KG1 (cell line): ENCODE data around the gene BARX2.

Experiments
- DNase-seq: peaks from one replicate; lab custom pipeline; 2025; lab: John Stamatoyannopoulos, UW

The BARX2 gene

DNA sequence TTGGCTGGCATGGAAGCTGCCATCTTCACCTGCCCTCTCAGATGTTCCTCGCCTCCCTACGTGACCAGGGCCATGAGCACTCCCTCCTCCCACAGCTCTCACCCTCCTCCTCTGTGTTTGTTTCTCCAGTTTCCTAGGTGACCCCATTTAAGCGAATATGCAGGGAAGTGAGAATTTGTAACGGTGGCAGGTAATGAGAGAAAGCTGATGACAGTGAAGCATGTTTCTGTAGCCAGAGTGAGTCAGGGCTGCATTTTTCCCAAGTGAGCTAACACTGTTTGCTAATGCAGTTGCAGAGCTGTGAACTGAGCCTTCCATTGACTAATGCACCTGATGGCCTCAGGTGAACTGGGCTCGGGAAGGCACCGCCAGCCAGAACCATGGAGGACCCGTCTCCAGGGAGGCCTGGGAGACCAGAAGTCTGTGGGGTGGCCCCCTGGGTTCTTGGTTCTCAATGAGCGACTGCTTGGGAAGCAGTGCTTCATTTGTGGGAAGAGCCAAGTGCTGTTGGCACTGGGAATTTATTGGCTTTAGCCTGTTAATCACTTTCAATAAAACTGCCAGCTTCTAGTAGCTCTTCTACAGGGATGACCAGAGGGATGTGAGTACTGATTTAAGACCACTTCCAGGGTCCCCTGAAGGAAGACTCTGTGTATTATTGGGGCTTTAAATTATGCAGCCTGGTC, 64.5 kb downstream of the BARX2 start:
- DNase-seq, result no peak

DNA sequence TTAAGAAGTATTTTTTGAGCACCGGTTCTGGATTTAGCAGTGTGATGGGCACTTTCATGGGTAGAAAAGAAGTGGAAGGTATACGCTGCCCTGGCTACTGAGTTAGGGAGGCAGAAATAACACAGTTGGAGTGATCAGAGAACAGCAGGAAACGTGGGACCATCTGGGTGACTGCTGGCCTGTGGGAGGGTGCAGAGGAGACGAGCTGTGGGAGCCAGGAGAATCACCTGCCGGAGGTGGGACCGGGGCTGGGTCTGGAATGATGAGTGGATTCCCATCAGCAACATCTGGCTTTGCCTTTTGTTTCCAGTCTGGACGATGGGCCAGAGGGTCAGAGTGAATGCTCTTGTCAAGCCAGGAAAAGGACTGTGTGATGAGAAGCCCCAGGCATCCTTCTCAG, 66.5 kb downstream of the BARX2 start:
- no peak for DNase-seq

DNA sequence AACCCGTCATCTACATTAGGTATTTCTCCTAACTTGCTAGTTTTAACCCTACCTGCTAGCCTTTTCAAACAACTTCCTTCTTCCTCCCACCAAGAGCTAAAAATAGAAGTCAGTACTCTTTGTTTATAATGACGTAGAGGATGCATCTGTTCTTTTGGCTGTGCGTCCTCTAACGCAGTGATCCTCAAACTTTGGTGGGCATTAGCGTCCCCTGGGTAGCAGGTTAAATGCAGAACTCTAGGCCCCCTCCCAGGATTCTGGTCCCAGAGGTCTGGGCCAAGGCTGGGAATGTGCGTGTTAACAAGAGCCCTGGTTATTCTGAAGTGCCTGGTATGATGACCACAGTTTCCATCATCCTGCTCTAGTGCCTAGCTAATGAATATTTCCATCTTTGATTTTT, 67.6 kb downstream of the BARX2 start:
- DNase-seq, result no peak

DNA sequence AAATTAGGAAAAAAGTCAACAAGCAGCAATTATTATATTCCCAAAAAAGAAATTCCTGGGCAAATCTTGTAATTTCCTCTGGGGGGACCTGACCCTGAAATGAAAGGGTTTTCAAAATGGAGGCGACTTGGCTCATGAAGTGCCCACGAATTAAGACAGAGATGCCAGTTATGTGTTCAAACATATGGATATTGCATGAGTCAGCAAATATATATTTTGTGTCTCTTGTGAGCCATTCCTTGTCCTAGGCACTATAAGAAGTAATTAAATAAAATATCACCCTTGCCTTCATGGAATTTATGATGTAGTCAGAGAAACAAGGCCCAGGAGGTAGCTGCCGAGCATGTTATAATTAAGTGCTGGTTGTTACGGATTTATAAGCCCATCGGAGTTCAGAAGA, 68.6 kb downstream of the BARX2 start:
- DNase-seq, result no peak

DNA sequence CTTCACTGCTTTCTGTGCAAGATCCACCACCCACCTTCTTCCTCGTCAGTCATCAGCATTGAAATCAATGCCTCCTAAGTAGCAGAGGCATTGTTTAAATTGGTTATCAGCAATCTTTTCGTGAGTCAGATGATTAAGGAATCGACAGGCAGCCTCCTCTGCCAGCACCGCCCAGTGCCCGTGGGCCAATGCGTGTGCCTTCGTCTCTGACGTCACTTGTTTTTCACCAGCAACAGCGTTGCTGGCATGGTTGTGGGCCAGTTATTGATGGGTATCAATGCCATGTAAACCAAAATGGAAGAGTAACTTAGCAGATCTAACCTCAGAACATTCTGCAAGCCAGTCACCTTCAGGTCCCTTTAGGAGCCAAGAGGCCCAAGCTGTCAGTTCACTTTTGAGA, 69.6 kb downstream of the BARX2 start:
- DNase-seq, result no peak

DNA sequence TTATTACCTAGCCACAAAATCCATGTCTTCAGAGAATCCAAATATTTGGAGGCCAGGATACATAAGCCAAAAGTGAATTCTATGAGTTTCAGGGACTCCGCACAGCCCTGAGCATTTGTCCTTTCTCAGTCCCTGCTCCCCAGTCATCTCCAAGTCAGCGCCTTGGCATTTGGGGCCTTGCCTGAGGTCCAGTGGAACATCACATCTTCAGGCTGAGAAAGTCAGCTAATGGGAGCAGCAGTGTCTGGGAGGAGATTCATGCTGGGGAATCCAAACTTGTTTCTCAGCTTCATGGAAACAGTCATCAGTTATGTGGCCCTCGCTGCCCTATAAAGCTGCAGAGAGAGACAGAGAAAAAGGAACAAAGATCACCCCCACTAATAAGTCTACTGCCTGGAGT, 70.9 kb downstream of the BARX2 start:
- no peak for DNase-seq

DNA sequence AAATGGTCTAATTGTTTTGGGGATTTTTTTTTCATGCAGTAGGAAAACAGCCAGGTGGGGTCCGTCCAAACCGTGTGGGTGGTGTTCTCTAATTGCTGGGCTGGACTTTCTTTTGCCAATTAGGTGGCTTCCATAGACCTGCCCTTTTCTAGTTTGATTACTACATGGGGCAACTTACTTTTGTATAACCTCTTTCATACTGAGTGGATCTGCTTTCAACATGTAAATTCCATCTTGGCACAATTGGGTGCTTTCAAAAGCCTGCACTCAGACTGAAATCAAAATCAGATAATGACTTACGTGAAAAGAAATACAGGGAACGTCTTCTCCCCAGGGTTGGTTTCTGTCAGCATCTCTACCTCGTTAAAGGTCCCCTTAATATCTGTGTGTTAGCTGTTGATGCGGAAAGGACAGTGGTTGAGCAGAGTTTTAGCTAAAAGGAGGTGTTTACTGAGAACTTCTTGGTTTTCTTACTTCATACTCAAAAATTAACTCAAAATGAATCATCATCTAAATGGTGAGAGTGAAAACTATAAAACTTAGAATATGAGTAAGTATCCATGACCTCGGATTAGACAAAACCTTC, 72.1 kb downstream of the BARX2 start:
- DNase-seq, result no peak

DNA sequence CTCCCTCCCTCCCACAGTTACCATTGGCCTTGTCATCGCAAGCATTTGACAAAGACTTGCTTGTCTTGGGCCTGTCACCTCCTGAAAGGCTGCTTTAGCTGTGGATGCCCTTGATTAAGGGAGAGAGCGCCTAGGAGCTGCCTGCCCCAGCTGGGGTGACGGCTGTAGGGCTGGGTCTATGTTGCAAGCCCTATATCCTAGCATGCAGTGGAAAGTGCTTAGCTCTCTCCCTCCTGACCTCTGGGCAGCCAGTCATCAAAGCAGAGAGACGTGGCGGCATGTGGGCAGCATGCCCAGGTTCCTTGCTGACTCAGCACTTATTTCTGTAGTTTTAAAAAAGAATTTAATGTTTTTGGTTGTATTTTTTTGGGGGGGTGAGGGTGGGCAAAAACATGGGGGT, 75.9 kb downstream of the BARX2 start:
- DNase-seq, result no peak

DNA sequence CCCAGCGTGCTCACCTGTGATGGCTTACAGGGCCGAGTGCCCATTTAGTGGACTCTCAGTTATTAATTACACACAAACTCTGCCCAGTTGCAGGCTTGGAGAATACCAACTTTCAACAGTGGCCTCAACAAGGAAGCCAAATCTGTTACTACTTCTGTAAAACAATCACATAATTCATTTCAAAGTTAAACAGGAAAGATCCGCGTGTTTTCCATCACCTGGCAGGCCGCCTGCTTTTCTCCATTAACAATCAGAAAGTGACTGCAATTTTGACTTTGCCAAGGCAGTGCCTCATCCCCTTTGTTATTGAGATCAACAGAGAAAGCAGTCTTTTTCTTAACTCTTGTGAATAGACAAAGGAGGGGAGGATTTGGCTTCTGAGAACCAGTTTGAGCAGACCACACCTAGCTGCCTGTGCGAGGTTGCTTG, 77.7 kb downstream of the BARX2 start:
- DNase-seq, result no peak

DNA sequence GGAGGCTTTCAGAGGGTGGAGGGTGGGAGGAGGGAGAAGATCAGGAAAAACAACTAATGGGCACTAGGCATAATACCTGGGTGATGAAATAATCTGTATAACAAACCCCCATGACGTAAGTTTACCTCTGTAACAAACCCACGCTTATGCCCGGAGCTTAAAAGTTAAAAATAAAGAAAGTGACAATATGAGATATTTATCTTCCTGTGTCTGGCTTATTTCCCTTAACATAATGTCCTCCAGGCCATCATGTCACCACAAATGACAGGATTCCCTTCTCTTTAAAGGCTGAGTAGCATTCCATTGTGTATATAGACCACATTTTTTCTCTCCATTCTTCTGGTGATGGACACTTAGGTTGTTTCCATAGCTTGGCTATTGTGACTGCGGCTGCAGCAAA, 79.5 kb downstream of the BARX2 start:
- no peak for DNase-seq

DNA sequence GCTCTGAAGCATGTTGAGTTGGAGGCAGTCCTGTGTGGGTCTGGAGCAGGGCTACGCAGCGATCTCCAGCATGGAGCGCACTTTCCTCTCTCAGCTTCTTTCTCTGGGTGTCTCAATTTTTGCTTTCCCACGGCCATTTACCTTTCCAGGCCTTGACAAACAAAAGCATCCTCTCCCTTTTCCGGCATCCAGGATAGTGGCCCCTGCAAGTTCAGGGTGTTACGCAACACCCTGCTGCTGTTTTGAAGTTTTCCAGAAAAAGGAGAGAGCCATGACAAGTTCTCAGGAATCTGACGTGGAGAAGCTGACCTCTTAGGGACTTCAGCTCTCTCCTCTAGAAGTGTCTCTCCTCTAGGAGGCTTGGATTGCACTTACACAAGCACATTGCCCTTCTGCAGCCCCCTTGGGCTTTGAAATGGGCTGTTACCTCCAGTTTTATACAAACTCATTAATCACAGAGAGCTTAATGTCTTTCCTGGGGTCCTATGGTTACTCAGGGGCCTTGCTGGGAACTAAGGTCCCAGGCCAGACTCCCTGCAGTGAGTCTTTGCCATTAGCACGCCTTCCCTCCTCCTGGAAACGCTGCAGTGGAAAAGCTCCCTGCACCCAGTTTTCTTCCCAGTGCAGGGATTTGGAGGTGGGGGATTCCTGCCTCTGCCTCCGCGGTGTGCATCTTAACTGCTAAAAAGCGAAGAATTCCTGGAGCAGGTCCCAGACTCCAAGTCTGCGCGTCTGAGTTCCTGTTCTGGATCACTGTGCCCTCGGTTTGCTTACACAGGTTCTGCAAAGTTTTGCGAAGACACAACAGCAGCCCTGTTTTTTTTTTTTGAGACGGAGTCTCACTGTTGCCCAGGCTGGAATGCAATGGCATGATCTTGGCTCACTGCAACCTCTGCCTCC, 80.4 kb downstream of the BARX2 start:
- DNase-seq, result no peak

DNA sequence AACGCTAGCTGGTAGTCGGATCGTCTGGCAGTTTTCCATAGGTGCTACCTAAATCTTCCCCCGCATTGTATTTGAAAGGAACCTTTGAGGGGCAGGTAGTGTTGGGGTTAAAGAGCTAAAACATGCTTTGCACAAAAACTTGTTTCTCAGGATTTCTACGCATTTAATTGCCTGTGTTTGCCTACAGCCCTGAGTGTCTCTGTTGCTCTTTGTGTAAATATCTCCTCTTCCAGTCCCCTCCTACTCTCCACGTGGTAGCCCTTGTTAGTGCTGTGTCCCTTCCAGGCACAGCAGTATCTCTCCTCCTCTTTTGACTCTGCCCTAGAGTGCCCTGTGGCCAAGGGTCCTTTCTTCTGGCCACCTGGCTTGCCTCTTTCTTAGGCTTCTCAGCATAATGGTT, 81.7 kb downstream of the BARX2 start:
- no peak for DNase-seq

DNA sequence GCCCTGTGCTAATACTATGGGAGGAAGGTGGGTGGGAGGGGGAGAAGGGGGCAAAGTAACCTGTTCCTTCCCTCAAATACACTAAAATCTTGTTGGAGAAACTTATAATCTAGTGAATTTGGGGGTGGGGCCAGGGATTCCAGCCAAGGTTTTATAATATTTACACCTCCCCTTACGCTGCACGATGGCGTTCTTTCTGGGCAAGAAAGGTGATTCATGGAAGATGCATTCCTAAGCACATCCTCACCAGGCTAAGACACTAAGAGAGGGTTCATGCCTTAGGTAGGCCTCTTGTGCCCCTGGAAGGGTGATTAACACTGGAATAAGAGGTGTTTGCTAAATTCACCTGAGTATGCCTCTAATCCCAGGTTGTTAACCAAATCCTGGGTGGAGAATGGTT, 82.6 kb downstream of the BARX2 start:
- no peak for DNase-seq

DNA sequence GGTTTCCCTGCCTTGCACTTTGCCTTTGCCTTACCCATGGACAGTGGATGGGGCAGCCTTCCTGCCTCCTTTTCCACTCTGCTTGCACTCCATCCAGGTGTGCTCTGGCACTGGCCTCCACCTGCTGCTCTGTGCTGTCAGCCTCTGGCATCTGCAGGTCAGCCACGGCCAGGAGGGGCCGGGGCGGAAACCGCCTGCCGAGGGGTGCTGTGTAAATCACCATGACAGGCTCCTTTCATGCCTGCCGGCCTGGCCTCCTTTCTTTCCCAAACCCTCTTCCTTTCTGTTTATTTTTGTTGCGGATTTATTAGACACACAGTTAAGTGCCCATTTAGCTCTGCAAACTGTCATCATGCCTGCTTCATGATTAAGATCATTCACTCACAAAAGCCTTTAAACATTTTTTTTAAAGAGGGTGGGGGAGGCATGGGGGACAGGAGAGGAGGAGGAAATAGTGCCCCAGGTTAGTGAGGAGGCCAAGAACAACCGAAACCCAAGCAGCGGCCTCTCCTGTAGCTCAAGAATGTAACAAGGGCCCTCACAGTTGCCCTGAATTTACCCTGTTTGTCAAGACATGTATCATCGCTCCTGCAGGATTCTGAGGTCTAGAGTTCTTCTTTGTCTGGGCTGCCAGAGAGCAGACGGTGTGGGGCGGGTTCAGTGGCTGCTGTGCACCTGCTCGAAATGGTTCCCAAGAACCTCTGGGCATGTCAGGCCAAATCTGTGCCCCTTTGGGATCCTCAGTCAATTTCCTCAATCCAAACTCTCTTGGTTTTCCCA, 83.3 kb downstream of the BARX2 start:
- no peak for DNase-seq

DNA sequence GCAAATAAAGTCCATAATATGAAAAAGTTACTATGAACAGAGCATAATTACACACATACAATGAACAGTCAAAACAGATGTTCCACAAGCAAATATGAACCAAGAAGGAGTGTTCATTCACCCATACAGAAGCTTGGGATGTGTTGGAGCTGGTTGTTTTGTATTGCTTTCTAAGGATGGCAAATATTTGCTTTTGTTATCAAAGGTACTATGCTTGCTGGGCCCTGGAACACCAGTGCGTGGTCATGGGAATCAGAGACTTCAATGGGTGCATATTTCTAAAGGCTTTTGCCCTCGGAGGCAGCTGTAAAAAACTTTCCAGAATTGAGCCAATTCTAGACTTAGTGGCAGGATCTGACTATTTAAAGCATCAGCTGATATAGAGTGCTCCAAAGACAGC, 85.1 kb downstream of the BARX2 start:
- no peak for DNase-seq

DNA sequence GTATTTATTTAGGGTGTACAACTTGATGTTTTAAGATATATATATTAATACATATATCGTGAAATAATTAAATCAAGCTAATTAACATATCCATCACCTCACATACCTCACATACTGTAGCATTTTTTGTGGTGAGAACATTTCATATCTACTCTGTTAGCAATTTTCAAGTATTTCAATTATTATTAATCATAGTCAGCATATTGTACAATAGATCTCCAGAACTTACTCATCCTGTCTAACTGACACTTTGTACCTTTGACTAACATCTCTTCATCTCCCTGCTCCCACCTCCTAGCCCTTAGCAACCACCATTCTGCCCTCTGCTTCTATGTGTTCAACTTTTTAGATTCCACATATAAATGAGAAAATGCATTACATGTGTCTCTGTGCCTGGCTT, 108.4 kb downstream of the BARX2 start:
- no peak for DNase-seq

DNA sequence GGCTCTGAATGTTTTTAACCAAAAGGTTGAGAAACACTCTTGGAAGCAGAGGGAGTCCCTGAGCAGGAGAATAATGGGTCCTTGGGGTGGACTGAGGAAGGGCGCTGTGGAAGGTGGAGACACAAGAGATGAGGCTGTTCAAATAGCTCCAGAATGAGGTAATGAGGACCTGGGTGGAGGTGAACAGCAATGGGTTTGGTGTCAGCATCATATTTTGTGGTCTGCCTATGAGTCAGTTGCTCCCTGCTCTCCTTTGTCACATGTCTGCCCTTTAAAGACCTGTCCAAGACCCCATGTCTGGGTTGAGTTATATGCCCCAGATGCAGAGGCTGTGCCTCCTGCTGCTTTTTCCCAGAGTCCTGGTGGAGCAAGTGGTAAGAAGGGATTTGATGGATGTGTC, 113.6 kb downstream of the BARX2 start:
- DNase-seq, result no peak

DNA sequence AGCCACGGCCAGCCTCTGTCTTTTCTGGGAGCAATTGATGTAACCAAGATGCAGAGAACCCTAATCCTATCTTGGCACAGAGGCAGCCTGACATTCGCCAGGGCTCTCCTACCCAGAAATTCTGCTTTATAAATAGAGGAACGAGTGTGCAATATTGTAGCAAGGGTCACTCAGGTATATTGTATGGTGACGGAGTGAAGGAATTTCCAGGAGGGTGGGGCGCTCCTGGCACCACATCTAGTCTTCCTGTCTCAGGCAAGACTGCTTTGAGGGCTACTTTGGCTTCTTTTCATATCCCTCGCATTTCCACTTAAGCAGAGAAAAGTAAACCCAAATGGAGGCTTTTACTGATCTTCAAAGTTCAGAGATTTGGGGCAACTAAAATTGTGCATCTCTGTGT, 114.4 kb downstream of the BARX2 start:
- no peak for DNase-seq

DNA sequence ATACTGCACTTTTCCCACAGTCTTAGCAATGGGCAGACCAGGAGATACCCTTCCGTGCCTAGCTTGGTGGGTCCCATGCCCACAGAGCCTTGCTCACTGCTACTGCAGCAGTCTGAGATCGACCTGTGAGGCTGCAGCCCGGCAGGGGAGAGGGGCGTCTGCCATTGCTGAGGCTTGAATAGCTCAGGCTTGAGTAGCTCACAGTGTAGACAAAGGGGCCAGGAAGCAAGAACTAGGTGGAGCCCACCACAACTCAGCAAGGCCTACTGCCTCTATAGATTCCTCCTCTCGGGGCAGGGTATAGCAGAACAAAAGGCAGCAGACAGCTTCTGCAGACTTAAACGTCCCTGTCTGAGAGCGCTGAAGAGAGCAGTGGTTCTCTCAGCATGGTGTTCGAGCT, 118.1 kb downstream of the BARX2 start:
- no peak for DNase-seq
